A549 (cell line): Measurements from ENCODE around the gene BPIFB1. TPM values are rescaled to one million over a fixed set of nuclear protein-coding genes. Genes with fewer than 3 reads are reported as not detected.

Source experiments
- ATAC-seq, 2 experiments: fragments of 200-7000 bp in 1 of 2; fragments of >200 bp in 1 of 2; cut with Nextera tagmentation in 1 of 2; cut with Tn5 transposase in 1 of 2; 3 replicates each; pipeline versions ENCODE4 v1.8.0 to v1.9.1; 2018 to 2020; ENCODE audit warnings: mild to moderate bottlenecking in 1 of 2, moderate library complexity in 1 of 2
- CTCF ChIA-PET: fragments of 300-600 bp; sonication (Branson Sonifier 250); formaldehyde crosslinking; extraction: SDS; loops from one replicate; lab custom pipeline; 2021; ENCODE audit warnings: antibody characterized with exemption, inconsistent platforms; lab: Yijun Ruan, JAX
- POLR2A ChIA-PET: fragments of 350-600 bp; formaldehyde crosslinking; extraction: SDS; loops from one replicate; lab custom pipeline; 2021; ENCODE audit warnings: antibody characterized with exemption, inconsistent platforms; lab: Yijun Ruan, JAX
- DNase-seq, 2 experiments: peaks; one replicate each; pipeline versions ENCODE4 v3.0.0 to v3.0.0-alpha.2; 2011 to 2016; ENCODE audit warnings: low read depth in 1 of 2, low spot score in 1 of 2
- FAIRE-seq: peaks from 2 replicates; lab custom pipeline; 2011; peaks lifted over from hg19 to GRCh38; lab: Jason Lieb, UNC
- H3K27ac ChIP-seq, 2 experiments: fragments of >200 bp; sonication (Bioruptor Twin); formaldehyde crosslinking; 3 replicates each; pipeline ENCODE4 v1.5.1; 2016 to 2017
- H3K4me1 ChIP-seq: fragments of >200 bp; sonication (Bioruptor Twin); formaldehyde crosslinking; 3 replicates; pipeline ENCODE4 v1.6.1; 2016
- H3K4me2 ChIP-seq: fragments of >200 bp; sonication (Bioruptor Twin); formaldehyde crosslinking; 3 replicates; pipeline ENCODE4 v1.6.1; 2016
- H3K4me3 ChIP-seq: fragments of >200 bp; sonication (Bioruptor Twin); formaldehyde crosslinking; 3 replicates; pipeline ENCODE4 v1.5.1; 2016
- H3K9me3 ChIP-seq: fragments of >200 bp; sonication (Bioruptor Twin); formaldehyde crosslinking; 3 replicates; pipeline ENCODE4 v1.6.1; 2016
- CBX8 ChIP-seq: fragments of 200-600 bp; sonication (generic); IDR thresholded peaks from 2 replicates; pipeline ENCODE4 v1.6.1; 2016
- CHD4 ChIP-seq: fragments of 200-600 bp; sonication (generic); IDR thresholded peaks from 2 replicates; pipeline ENCODE4 v1.6.1; 2016; ENCODE audit warnings: antibody characterized with exemption, mild to moderate bottlenecking, borderline replicate concordance
- EHF ChIP-seq: fragments of 250-450 bp; sonication (Bioruptor Pico); IDR thresholded peaks from 2 replicates; pipeline ENCODE4 v1.5.0; 2020; ENCODE audit warnings: mild to moderate bottlenecking
- ELK1 ChIP-seq: fragments of 150-350 bp; IDR thresholded peaks from 2 replicates; pipeline ENCODE4 v1.6.1; 2014; ENCODE audit warnings: low read depth, mild to moderate bottlenecking, low read length
- EP300 ChIP-seq, 2 experiments: fragments of >200 bp; sonication (Bioruptor Twin); formaldehyde crosslinking; IDR thresholded peaks; 2 replicates in 1 of 2; 3 replicates in 1 of 2; pipeline ENCODE4 v1.6.1; 2016 to 2017
- FOXS1 ChIP-seq: fragments of 250-450 bp; sonication (Bioruptor Pico); IDR thresholded peaks from 2 replicates; pipeline ENCODE4 v1.5.0; 2020; ENCODE audit warnings: mild to moderate bottlenecking, moderate library complexity
- GATA3 ChIP-seq: IDR thresholded peaks from 2 replicates; pipeline ENCODE4 v1.6.1; 2012; ENCODE audit warnings: borderline replicate concordance
- HOXA7 ChIP-seq: fragments of 250-450 bp; sonication (Bioruptor Pico); IDR thresholded peaks from 2 replicates; pipeline ENCODE4 v1.5.0; 2020; ENCODE audit warnings: mild to moderate bottlenecking, moderate library complexity
- POLR2A ChIP-seq: IDR thresholded peaks from 2 replicates; pipeline ENCODE4 v1.6.1; 2012; ENCODE audit warnings: mild to moderate bottlenecking, low read length
- POLR2AphosphoS2 ChIP-seq: conservative IDR thresholded peaks from 2 replicates; pipeline ENCODE4 v1.6.1; 2012; ENCODE audit warnings: low read length, improper control_type of control experiment, inconsistent platforms
- RCOR1 ChIP-seq: fragments of 150-350 bp; IDR thresholded peaks from 2 replicates; pipeline ENCODE4 v1.6.1; 2014; ENCODE audit warnings: antibody characterized with exemption, low read length, low read depth
- RNF2 ChIP-seq: fragments of 200-600 bp; sonication (generic); IDR thresholded peaks from 2 replicates; pipeline ENCODE4 v1.6.1; 2016; ENCODE audit warnings: low read depth, mild to moderate bottlenecking, antibody characterized with exemption, moderate library complexity, borderline replicate concordance
- ZFP36 ChIP-seq: fragments of 450-650 bp; IDR thresholded peaks from 2 replicates; pipeline ENCODE4 v1.6.1; 2014; ENCODE audit warnings: borderline replicate concordance; ENCODE audit not compliant: partially characterized antibody
- ZNF302 ChIP-seq: fragments of 250-450 bp; sonication (Bioruptor Pico); IDR thresholded peaks from 2 replicates; pipeline ENCODE4 v1.9.0; 2021; ENCODE audit warnings: inconsistent platforms, mild to moderate bottlenecking, moderate library complexity
- ZSCAN20 ChIP-seq: fragments of 250-450 bp; sonication (Bioruptor Pico); IDR thresholded peaks from 2 replicates; pipeline ENCODE4 v1.8.0; 2022; ENCODE audit warnings: mild to moderate bottlenecking, moderate library complexity
- WGBS: methylation state at CpG from one replicate; pipeline ENCODE4 v1.1.6; 2017; ENCODE audit errors: missing lambda C conversion rate; 5-methylcytosine and 5-hydroxymethylcytosine counted together
- polyA plus RNA-seq, 4 experiments: library from polyadenylated mRNA; depleted of rRNA in 3 of 4; stranded (reverse); fragments of >200 nt; fragmentation: RNase III in 1 of 4; extraction: RNeasy Plus Mini Kit Qiagen cat#74134 plus additional on column Dnase treatment in 1 of 4; gene quantifications; 2 replicates in 3 of 4; 3 replicates in 1 of 4; pipeline ENCODE4 v1.2.3, GENCODE V29; 2011 to 2017
- TF ChIP-seq, protein P1 (sequence below): IDR thresholded peaks from 2 replicates; pipeline ENCODE4 v1.6.1; 2012
- TF ChIP-seq, protein P2 (sequence below): IDR thresholded peaks from 2 replicates; pipeline ENCODE4 v1.6.1; 2012
- TF ChIP-seq, protein P3 (sequence below): fragments of >200 bp; sonication (Bioruptor Twin); formaldehyde crosslinking; IDR thresholded peaks from 3 replicates; pipeline ENCODE4 v1.5.1; 2016

The BPIFB1 gene
- polyA plus RNA-seq, 2 of the 4 experiments (the other 2 are of a cell fraction): 0.18 TPM; not detected in 1

DNA sequence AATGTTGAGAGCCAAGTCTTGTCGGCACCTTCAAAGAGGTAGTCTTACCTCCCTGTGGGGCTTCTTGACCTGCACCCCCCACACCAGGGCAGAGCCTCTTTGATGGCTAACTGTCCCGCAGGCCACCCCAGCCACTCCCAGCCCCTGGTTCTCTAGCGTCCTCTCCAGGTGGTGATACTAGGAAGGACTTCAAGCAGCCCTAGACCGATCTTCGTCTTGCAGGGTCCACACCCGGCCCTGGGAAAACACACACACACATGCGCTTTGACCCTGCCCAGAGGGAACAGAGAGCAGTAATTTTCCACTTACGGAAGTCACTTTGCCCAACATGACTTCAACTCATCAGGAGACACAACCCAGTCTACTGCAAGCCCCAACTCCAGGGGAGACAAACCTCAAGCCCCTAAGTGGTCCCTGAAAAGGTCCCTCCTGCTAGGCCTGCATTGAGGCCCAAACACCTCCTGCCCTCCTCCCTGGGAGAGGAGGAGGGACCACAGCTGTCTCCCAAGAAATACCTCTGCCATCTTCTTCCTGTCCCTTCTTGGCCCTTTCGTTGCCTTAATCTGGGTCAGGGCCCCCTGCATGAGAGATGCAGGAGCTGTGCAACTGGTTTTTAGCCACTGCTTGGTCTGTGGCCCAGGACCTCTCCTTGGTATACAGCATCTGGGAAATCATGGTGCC, 2.9 kb upstream of the BPIFB1 start:
- H3K9me3 ChIP-seq: no peaks in the 10 kb centered on the region
- FAIRE-seq (no peak), ATAC-seq (no peak), DNase-seq (no peak)
- no peak overlapping the region for H3K4me3 ChIP-seq
- 70% methylated on average over 9 of the region's 9 CpGs for WGBS
- CTCF ChIA-PET: interaction anchor here (1.1 kb wide), 1 partner anchor 15 kb away, joined by 5 read pairs; no protein-coding TSS in a partner anchor
- H3K4me1 ChIP-seq: peaks cover 5% of the 10 kb centered on the region; the same call in 2 of the 3 replicates
- H3K27ac ChIP-seq: no peak overlapping the region
- no peak overlapping the region for H3K4me2 ChIP-seq
- TF ChIP-seq CBX8 (no peak), ZFP36 (no peak)
- TF ChIP-seq, all 56 proteins: peak for 0
- POLR2A ChIA-PET: no interaction called here

GRCh38 chr20:33280775-33281174, 2.2 kb upstream of the BPIFB1 start:
- no peak for DNase-seq
- WGBS: 86% methylated on average over 7 of the region's 7 CpGs
- Histone ChIP-seq H3K4me3 (no peak overlapping the region), H3K4me1 (peaks cover 5% of the 10 kb centered on the region; the same call in 2 of the 3 replicates), H3K9me3 (no peaks in the 10 kb centered on the region), H3K4me2 (no peak overlapping the region), H3K27ac (no peak overlapping the region)
- no peak for ATAC-seq
- ChIA-PET CTCF (no interaction called here), POLR2A (no interaction called here)
- no peak for FAIRE-seq
- no peak for TF ChIP-seq GATA3
- no peak for TF ChIP-seq POLR2AphosphoS2
- TF ChIP-seq FOXS1: no peak
- TF ChIP-seq, protein P1, sequence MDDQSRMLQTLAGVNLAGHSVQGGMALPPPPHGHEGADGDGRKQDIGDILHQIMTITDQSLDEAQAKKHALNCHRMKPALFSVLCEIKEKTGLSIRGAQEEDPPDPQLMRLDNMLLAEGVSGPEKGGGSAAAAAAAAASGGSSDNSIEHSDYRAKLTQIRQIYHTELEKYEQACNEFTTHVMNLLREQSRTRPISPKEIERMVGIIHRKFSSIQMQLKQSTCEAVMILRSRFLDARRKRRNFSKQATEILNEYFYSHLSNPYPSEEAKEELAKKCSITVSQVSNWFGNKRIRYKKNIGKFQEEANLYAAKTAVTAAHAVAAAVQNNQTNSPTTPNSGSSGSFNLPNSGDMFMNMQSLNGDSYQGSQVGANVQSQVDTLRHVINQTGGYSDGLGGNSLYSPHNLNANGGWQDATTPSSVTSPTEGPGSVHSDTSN: no peak
- TF ChIP-seq, protein P2, sequence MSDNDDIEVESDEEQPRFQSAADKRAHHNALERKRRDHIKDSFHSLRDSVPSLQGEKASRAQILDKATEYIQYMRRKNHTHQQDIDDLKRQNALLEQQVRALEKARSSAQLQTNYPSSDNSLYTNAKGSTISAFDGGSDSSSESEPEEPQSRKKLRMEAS: no peak
- TF ChIP-seq EP300 (IDR thresholded peaks at IDR 0.05): no peak
- no peak for TF ChIP-seq HOXA7
- no peak for TF ChIP-seq POLR2A
- TF ChIP-seq EHF: no peak
- TF ChIP-seq, all 56 proteins: peak for 0

DNA sequence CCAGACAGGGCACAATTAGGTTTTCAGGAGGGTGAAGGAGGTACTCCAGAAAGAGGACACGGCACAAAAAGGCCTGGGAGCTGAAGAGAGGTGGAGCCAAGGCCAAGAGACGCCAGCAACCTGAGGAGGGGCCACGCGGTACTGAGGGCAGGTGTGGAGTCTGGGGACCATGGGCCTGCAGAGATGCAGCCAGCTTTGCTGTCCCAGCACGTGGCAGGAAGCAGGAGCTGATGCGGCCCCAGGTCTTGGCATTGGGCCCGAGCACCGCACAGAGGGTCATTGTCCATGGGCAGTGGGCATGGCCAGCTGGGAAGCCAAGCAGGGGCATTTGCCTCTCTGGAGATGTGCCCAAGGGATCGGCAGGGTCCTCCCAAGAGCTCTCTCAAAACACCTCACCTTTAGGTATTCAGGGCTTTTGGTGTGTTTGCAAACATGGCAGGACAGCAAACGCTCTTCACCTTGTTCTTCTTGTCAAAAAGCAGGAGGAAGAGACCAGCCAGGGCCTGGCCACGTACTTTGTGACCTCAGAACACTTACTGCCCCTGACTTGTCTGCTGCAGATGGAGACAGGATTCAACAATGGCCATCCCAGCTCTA, 1.4 kb upstream of the BPIFB1 start:
- ChIA-PET POLR2A (no interaction called here), CTCF (interaction anchor here (1.2 kb wide), 1 partner anchor 19 kb away, joined by 3 read pairs; no protein-coding TSS in a partner anchor)
- Histone ChIP-seq H3K4me1 (peaks cover 5% of the 10 kb centered on the region; the same call in 2 of the 3 replicates), H3K4me3 (no peak overlapping the region), H3K4me2 (no peak overlapping the region), H3K27ac (no peak overlapping the region), H3K9me3 (no peaks in the 10 kb centered on the region)
- FAIRE-seq: no peak
- no peak for TF ChIP-seq CHD4
- no peak for TF ChIP-seq ZSCAN20
- TF ChIP-seq ELK1: no peak
- TF ChIP-seq RNF2: no peak
- TF ChIP-seq, protein P3, sequence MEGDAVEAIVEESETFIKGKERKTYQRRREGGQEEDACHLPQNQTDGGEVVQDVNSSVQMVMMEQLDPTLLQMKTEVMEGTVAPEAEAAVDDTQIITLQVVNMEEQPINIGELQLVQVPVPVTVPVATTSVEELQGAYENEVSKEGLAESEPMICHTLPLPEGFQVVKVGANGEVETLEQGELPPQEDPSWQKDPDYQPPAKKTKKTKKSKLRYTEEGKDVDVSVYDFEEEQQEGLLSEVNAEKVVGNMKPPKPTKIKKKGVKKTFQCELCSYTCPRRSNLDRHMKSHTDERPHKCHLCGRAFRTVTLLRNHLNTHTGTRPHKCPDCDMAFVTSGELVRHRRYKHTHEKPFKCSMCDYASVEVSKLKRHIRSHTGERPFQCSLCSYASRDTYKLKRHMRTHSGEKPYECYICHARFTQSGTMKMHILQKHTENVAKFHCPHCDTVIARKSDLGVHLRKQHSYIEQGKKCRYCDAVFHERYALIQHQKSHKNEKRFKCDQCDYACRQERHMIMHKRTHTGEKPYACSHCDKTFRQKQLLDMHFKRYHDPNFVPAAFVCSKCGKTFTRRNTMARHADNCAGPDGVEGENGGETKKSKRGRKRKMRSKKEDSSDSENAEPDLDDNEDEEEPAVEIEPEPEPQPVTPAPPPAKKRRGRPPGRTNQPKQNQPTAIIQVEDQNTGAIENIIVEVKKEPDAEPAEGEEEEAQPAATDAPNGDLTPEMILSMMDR: no peak
- TF ChIP-seq RCOR1: no peak
- TF ChIP-seq FOXS1: no peak
- no peak for TF ChIP-seq ZNF302
- ATAC-seq: no peak
- no peak for DNase-seq
- WGBS: 67% methylated on average over 11 of the region's 11 CpGs
